Mucosa of descending colon (tissue), 3 donors: ENCODE data around the gene INVS. TPM values are rescaled to one million over a fixed set of nuclear protein-coding genes. Genes with fewer than 3 reads are reported as not detected.

Experiments
- ATAC-seq: fragments of 200-7000 bp; cut with Tn5 transposase; one replicate; pipeline ENCODE4 v1.9.1; 2020; ENCODE audit warnings: mild to moderate bottlenecking, moderate library complexity
- DNase-seq, 3 donors: peaks; one replicate each; pipeline ENCODE4 v3.0.0-alpha.2; 2020
- H3K36me3 ChIP-seq: fragments of 200-600 bp; one replicate; pipeline ENCODE4 v1.8.0; 2021; ENCODE audit warnings: low read depth, mild to moderate bottlenecking
- H3K4me1 ChIP-seq: fragments of 200-600 bp; one replicate; pipeline ENCODE4 v1.8.0; 2021; ENCODE audit warnings: low read depth, mild to moderate bottlenecking
- H3K4me3 ChIP-seq: fragments of 200-600 bp; one replicate; pipeline ENCODE4 v1.8.0; 2021; ENCODE audit warnings: mild to moderate bottlenecking
- H3K9me3 ChIP-seq: fragments of 200-600 bp; one replicate; pipeline ENCODE4 v1.8.0; 2021; ENCODE audit warnings: mild to moderate bottlenecking
- CTCF ChIP-seq: fragments of 200-600 bp; IDR thresholded peaks from one replicate; pipeline ENCODE4 v1.8.0; 2022; ENCODE audit warnings: antibody characterized with exemption, mild to moderate bottlenecking
- intact Hi-C, 2 donors: fragments of 100-400 bp; cut with DNase I in 1 of 2; cut with micrococcal nuclease in 1 of 2; formaldehyde crosslinking; loops; one replicate each; pipeline versions ENCODE4 v1.11.0 to v1.11.1; 2022; cut with DNase I, micrococcal nuclease
- total RNA-seq, 3 donors: library from RNA; stranded (reverse); fragmentation: NEBNext Ultra II Directional in 2 of 3; extraction: Animal tissue kit (Norgen Biotek cat#: 25700) in 2 of 3; gene quantifications; one replicate each; pipeline versions ENCODE4 v1.2.1 to v1.2.4, GENCODE V29; 2021 to 2023
- donor health status: DM: no; HTN: no; CAD: no; lungs with moderate emphysema.
- donor health status: DM: no; HTN: no; CAD: no.
- donor health status: DM: no; HTN: yes; CAD: no.

Gene INVS
- total RNA-seq, 3 donors from 2014 or later: 16.8 to 24.0 (median 19.3) TPM

DNA sequence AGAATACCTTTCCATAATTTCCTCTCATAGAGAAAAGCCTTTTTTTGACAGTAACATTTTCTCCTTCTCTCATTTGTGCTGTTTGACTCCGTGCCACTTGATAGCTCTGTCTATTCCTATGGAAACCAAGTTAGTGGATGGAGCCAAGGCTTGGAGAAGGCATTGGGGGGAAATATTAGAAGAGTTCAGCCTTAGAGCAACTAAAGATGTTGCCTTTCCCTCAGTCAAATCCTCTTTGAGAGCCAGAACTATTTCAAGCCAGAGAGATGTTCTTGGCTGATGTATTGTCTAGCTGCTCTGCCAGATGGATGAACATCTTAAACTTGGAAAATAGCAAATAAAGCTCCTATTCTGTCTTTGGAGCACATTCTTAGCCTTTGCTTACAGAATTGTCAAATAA, 112.4 kb downstream of the INVS start:
- Histone ChIP-seq H3K9me3 (no peaks in the 10 kb centered on the region), H3K36me3 (no peaks in the 10 kb centered on the region), H3K4me1 (no peaks in the 10 kb centered on the region), H3K4me3 (no peak overlapping the region)
- intact Hi-C loops: no loop called here
- no peak for TF ChIP-seq CTCF
- no peak for DNase-seq
- ATAC-seq: no peak

- ATAC-seq (no peak), DNase-seq (no peak)
- H3K36me3 ChIP-seq: no peaks in the 10 kb centered on the region
- no peak overlapping the region for H3K4me3 ChIP-seq
- H3K4me1 ChIP-seq: no peaks in the 10 kb centered on the region
- H3K9me3 ChIP-seq: no peaks in the 10 kb centered on the region
- intact Hi-C loops: no loop called here
- TF ChIP-seq CTCF: no peak
These were observed 114.9 kb downstream of the INVS start for GRCh38 chr9:100213730-100214477.

GRCh38 chr9:100216178-100216787, 117.2 kb downstream of the INVS start:
- peak; percentile 49 for TF ChIP-seq CTCF
- Histone ChIP-seq H3K36me3 (no peaks in the 10 kb centered on the region), H3K4me1 (no peaks in the 10 kb centered on the region), H3K4me3 (no peak overlapping the region), H3K9me3 (no peaks in the 10 kb centered on the region)
- ATAC-seq (peak; percentile 87), DNase-seq (peak in 2 of 3 donors; percentile 31 to 82)
- intact Hi-C loops: loop anchor here in 1 of 2 donors (5.0 kb wide), 1 partner anchor 189 kb away; no protein-coding TSS in a partner anchor

DNA sequence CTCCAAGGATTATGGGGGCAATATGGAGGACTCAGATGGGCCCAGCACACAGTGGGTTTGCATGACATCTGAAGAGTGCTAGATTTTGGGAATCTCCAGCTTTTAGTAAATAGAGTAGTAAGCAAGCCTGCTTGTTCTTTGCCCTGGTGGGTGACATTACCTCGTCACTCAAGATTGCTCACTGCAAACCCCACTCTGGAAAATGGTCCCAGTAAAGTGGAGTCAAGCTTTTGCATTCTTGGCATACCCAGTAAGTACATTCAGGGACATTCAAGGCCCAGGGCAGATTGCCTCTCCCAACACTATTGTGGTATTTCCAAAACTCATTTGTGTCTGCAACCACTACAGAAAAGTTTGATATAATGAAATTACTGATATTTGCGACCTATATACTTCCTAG, 118.5 kb downstream of the INVS start:
- no peaks in the 10 kb centered on the region for H3K36me3 ChIP-seq
- H3K9me3 ChIP-seq: no peaks in the 10 kb centered on the region
- no peak for TF ChIP-seq CTCF
- no peak for DNase-seq
- no peaks in the 10 kb centered on the region for H3K4me1 ChIP-seq
- no peak for ATAC-seq
- intact Hi-C loops: loop anchor here in 1 of 2 donors (5.0 kb wide), 1 partner anchor 190 kb away; no protein-coding TSS in a partner anchor
- H3K4me3 ChIP-seq: no peak overlapping the region

DNA sequence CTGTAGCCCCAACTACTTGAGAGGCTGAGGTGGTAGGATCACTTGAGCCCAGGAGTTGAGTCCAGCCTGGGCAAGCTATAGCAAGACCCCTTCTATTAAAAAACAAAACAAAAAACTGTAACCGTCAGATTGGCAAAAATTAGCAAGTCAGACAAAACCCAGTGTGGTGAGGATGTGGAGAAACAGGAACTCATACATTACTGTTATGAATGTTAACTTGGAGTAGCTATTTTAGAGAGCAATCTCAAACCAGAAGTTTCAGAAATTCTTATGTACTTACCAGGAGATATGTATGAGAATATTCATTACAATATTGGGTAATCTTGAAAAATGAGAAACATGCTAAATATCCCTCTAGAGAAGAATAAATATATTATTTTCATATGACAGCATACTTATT, 120.3 kb downstream of the INVS start:
- intact Hi-C loops: loop anchor here in 1 of 2 donors (5.0 kb wide), 1 partner anchor 192 kb away; no protein-coding TSS in a partner anchor
- no peak for ATAC-seq

More for the DNA sequence above, 120.3 kb downstream of the INVS start:
- TF ChIP-seq CTCF: no peak
- Histone ChIP-seq H3K4me1 (no peaks in the 10 kb centered on the region), H3K9me3 (no peaks in the 10 kb centered on the region), H3K36me3 (no peaks in the 10 kb centered on the region), H3K4me3 (no peak overlapping the region)
- DNase-seq: no peak
